AG09309 (cell line): ENCODE measurements around the gene LMF1.
"Not testable (repeated sequence)": the region's sequence is repeated elsewhere in the genome, so short reads cannot be mapped to it uniquely, and the experiment has no call there.

Experiments
- DNase-seq: peaks from one replicate; pipeline ENCODE4 v3.0.0-alpha.2; 2010; ENCODE audit warnings: low read depth
- H3K4me3 ChIP-seq: 2 replicates; pipeline ENCODE4 v1.5.1; 2011; ENCODE audit warnings: mild to moderate bottlenecking, low read depth, low read length, moderate library complexity; ENCODE audit not compliant: control insufficient read depth
- TF ChIP-seq, protein P1 (sequence below): IDR thresholded peaks from 2 replicates; pipeline ENCODE4 v1.5.1; 2011; ENCODE audit warnings: mild to moderate bottlenecking, low read depth, low read length, inconsistent platforms; ENCODE audit not compliant: insufficient read depth, control insufficient read depth; ENCODE audit errors: missing control alignments

Gene LMF1

DNA sequence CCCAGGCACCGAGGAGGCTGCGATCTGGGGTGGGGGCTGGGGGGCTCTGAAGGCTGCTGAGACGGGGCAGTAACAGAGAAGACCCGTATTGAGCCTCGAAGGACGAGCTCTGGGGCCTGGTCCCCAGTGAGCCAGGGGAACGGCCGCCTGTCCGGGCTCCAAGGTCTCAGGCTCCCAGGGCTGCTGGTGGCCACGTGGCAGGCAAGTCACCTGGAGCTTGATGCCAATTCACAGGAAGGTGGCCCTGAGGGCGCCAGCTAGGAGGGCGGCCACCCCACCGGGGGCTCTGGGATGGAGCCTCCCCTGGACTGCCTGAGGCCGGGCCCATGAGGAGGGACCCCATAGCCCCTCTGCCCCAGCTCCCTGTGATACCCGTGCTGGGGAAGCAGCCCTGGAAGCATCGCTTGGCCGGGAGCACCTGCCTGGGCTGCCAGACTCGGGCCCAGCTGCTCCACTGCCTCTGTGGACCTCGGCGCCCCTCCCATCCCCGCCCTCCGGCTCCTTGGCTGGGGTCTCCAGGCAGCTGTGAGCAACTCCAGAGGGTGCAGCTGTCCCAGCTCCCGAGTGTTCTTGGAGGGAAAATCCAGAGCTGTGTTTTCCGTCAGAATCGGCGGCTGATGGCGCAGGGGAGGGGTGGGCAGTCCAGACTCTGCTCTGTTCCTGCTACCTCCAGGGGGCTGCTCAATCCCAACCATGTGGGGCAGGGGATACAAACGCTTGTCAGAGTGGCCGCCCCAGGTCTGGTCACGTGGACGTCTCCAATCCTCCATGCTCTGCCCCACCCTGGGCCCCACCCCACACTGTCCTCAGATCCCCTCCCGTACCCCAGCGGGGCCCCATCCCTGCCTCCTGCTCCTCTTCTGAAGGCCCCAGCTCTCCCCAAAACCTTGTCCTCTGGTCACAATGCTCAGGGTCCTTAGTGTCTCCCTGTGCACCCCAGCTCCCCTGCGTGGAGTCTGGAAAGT lies 103.1 kb downstream of the LMF1 start:
- TF ChIP-seq, protein P1, sequence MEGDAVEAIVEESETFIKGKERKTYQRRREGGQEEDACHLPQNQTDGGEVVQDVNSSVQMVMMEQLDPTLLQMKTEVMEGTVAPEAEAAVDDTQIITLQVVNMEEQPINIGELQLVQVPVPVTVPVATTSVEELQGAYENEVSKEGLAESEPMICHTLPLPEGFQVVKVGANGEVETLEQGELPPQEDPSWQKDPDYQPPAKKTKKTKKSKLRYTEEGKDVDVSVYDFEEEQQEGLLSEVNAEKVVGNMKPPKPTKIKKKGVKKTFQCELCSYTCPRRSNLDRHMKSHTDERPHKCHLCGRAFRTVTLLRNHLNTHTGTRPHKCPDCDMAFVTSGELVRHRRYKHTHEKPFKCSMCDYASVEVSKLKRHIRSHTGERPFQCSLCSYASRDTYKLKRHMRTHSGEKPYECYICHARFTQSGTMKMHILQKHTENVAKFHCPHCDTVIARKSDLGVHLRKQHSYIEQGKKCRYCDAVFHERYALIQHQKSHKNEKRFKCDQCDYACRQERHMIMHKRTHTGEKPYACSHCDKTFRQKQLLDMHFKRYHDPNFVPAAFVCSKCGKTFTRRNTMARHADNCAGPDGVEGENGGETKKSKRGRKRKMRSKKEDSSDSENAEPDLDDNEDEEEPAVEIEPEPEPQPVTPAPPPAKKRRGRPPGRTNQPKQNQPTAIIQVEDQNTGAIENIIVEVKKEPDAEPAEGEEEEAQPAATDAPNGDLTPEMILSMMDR, result no peak
- H3K4me3 ChIP-seq, result no peak overlapping the region
- no peak for DNase-seq

GRCh38 chr16:866252-866896 lies 104.4 kb downstream of the LMF1 start:
- no peak for DNase-seq
- no peak overlapping the region for H3K4me3 ChIP-seq
- TF ChIP-seq, protein P1, result no peak

DNA sequence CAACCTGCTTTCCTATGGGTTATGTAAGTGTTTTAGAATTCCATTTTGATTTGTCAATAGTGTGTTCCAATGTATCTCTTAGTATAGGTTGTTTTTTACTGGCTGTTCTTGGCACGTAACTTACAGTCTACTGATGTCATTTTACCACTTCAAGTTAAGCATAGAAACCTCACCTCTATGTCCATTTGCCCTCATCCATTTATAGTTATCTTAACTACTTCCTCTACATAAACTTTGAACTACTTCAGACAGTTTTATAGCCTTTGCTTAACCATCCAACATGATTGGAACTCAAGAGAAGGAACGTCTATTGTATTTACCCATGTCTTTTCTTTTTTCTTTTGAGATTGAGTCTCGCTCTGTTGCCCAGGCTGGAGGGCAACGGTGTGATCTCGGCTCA lies 105.8 kb downstream of the LMF1 start:
- H3K4me3 ChIP-seq, result no peak overlapping the region
- DNase-seq, result no peak
- TF ChIP-seq, protein P1, result no peak

GRCh38 chr16:861446-861845 lies 109.3 kb downstream of the LMF1 start:
- no peak overlapping the region for H3K4me3 ChIP-seq
- DNase-seq, result no peak
- TF ChIP-seq, protein P1, result no peak

GRCh38 chr16:860891-861290 lies 109.9 kb downstream of the LMF1 start:
- TF ChIP-seq, protein P1, result no peak
- H3K4me3 ChIP-seq, result no peak overlapping the region
- no peak for DNase-seq

DNA sequence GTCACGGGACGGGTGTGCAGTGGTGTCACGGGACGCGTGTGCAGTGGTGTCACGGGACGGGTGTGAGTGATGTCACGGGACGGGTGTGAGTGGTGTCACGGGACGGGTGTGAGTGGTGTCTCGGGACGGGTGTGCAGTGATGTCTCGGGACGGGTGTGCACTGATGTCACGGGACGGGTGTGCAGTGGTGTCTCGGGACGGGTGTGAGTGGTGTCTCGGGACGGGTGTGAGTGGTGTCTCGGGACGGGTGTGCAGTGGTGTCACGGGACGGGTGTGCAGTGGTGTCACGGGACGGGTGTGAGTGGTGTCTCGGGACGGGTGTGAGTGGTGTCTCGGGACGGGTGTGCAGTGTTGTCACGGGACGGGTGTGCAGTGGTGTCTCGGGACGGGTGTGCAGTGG lies 111.8 kb downstream of the LMF1 start:
- not testable (repeated sequence) for H3K4me3 ChIP-seq, DNase-seq

DNA sequence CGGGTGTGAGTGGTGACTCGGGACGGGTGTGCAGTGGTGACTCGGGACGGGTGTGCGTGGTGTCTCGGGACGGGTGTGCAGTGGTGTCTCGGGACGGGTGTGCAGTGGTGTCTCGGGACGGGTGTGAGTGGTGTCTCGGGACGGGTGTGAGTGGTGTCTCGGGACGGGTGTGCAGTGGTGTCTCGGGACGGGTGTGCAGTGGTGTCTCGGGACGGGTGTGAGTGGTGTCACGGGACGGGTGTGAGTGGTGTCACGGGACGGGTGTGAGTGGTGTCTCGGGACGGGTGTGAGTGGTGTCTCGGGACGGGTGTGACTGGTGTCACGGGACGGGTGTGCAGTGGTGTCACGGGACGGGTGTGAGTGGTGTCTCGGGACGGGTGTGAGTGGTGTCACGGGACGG lies 112.3 kb downstream of the LMF1 start:
- DNase-seq, H3K4me3 ChIP-seq: not testable (repeated sequence)
